Gastrocnemius medialis (tissue), 4 donors: Measurements from ENCODE around the gene PTAR1.

Source experiments
- CTCF ChIP-seq, 5 experiments: fragments of 450-650 bp in 3 of 5; fragments of 200-600 bp in 2 of 5; sonication (generic) in 2 of 5; IDR thresholded peaks in 4 of 5; conservative IDR thresholded peaks in 1 of 5; 1 replicate in 4 of 5; 2 replicates in 1 of 5; pipeline ENCODE4 v1.5.1; 2016 to 2019; ENCODE audit warnings: antibody characterized with exemption in 5 of 5, mild to moderate bottlenecking in 3 of 5, moderate library complexity in 3 of 5
- POLR2A ChIP-seq, 2 donors: fragments of 450-650 bp; IDR thresholded peaks; one replicate each; pipeline ENCODE4 v1.6.1; 2017; ENCODE audit warnings: antibody characterized with exemption in 2 of 2, mild to moderate bottlenecking in 2 of 2, moderate library complexity in 2 of 2

- no peak for TF ChIP-seq POLR2A (IDR thresholded peaks at IDR 0.05)
- no peak for TF ChIP-seq CTCF (IDR thresholded peaks at IDR 0.05 in 4 of 5, conservative IDR thresholded peaks at IDR 0.05 in 1 of 5)
Measured at GRCh38 chr9:69798744-69799143, 38.9 kb upstream of the PTAR1 start.
